Choroid plexus epithelial cell (primary cell): ENCODE measurements around the gene ACAT2.
"Not testable (repeated sequence)": the region's sequence is repeated elsewhere in the genome, so short reads cannot be mapped to it uniquely, and the experiment has no call there.

Experiments used
- DNase-seq: peaks from one replicate; pipeline ENCODE4 v3.0.0-alpha.2; 2010; ENCODE audit warnings: low read depth
- H3K4me3 ChIP-seq: 2 replicates; pipeline ENCODE4 v1.5.1; 2011; ENCODE audit warnings: low read depth, mild to moderate bottlenecking, control low read depth, low read length, moderate library complexity
- TF ChIP-seq, protein P1 (sequence below): conservative IDR thresholded peaks from 2 replicates; pipeline ENCODE4 v1.5.1; 2011; ENCODE audit warnings: low read depth, mild to moderate bottlenecking, control low read depth, inconsistent platforms, low read length, moderate library complexity

ACAT2 gene

DNA sequence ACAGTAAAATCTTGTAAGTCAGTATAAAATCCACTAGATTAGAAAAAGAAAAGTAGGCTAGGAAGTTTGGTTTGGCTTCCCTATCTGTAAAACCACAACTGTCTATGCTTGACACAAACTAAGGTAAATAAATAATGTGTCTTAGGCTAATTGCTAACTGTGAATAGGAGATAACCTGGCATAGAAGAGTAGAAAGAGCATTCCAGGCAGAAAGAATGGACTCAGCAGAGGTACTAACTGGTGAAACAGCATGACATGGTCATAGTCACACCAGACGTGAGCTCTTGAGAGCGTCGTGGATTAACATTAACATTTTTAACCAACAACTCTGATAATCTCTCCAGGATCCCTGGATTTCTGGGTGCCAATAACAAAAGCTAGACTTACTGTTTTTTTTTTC is 43.2 kb upstream of the ACAT2 start:
- no peak overlapping the region for H3K4me3 ChIP-seq
- TF ChIP-seq, protein P1, sequence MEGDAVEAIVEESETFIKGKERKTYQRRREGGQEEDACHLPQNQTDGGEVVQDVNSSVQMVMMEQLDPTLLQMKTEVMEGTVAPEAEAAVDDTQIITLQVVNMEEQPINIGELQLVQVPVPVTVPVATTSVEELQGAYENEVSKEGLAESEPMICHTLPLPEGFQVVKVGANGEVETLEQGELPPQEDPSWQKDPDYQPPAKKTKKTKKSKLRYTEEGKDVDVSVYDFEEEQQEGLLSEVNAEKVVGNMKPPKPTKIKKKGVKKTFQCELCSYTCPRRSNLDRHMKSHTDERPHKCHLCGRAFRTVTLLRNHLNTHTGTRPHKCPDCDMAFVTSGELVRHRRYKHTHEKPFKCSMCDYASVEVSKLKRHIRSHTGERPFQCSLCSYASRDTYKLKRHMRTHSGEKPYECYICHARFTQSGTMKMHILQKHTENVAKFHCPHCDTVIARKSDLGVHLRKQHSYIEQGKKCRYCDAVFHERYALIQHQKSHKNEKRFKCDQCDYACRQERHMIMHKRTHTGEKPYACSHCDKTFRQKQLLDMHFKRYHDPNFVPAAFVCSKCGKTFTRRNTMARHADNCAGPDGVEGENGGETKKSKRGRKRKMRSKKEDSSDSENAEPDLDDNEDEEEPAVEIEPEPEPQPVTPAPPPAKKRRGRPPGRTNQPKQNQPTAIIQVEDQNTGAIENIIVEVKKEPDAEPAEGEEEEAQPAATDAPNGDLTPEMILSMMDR = no peak
- no peak for DNase-seq

DNA sequence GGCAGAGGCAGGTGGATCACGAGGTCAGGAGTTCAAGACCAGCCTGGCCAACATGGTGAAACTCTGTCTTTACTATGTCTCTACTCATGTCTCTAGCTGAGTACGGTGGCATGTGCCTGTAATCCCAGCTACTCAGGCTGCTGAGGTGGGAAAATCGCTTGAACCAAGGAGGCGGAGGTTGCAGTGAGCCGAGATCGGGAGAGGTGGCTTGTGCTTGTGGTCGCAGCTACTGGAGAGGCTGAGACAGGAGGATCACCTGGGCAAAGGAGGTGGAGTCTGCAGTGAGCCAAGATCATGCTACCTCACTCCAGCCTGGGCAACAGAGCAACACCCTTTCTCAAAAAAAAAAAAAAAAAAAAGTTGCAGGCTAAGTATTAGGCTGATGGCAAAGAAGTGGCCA is 42.6 kb upstream of the ACAT2 start:
- DNase-seq = no peak
- TF ChIP-seq, protein P1 = no peak
- no peak overlapping the region for H3K4me3 ChIP-seq

DNA sequence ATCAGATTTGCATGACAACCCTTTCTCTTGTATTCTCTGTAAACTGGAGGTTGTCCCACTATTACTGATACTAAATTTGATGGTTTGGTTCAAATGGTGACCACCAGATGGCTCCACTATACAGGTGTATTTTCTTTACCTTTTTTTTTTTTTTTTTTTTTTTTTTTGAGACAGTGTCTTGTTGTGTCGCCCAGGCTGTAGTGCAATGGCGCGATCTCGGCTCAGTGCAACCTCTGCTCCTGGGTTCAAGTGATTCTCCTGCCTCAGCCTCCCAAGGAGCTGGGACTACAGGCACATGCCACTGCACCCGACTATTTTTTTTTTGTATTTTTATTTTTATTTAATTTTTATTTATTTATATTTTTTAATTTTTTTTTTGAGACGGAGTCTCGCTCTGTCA is 41.1 kb upstream of the ACAT2 start:
- H3K4me3 ChIP-seq = no peak overlapping the region
- TF ChIP-seq, protein P1 = peak; percentile 45
- peak; percentile 56 for DNase-seq

DNA sequence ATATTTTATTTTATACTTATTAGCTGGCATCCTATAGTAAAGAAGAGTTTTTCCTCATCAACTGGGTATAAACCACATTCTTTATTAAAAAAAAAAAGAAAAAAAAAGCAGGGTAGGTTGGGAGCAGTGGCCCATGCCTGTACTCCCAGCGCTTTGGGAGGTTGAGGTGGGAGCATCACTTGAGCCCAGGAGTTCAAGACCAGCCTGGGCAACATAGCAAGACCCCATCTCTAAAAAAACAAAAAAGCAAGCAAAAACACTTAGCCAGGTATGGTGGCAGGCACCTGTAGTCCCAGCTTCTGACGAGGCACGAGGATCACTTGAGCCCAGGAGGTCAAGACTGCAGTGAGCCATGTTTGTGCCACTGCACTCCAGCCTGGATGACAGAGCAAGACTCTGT is 39.9 kb upstream of the ACAT2 start:
- H3K4me3 ChIP-seq, DNase-seq: not testable (repeated sequence)

DNA sequence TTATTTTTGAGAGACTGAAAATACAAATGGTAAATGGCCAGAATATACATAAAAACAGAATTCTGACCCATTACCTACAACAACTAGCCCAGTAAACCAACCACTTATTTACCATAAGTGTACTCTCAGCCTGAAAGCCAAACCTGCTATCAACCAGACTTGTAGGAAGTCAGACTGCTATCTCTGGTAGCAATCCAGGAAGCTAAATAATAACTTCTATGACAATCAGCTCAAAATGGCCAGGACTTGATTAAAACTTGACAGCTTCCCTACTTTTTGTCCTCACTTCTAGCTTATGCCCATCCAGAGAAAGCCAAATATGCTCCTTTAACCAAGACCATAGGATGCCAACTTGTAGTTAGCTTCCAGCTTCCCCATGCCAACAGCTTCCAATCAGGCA is 39.2 kb upstream of the ACAT2 start:
- H3K4me3 ChIP-seq = no peak overlapping the region
- TF ChIP-seq, protein P1 = no peak
- no peak for DNase-seq

DNA sequence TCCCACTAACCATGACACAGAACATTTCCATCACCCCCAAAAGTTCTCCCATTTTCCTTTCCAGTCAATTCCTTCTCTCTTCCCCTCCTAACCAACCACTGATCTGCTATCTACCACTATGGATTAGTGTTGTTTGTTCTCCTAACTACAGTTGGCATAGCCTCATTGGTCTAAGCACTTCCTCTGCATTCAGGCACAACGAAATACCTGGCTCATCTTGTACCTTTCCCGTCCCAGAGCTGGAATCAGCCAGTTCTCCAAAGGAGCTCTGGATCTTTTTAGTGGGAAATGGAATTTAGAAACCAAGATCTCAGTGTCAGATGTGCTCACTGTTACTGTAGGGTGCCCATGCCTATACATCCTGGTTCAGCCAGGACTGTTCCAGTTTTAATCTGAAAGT is 38.6 kb upstream of the ACAT2 start:
- TF ChIP-seq, protein P1 = no peak
- DNase-seq = no peak
- no peak overlapping the region for H3K4me3 ChIP-seq

DNA sequence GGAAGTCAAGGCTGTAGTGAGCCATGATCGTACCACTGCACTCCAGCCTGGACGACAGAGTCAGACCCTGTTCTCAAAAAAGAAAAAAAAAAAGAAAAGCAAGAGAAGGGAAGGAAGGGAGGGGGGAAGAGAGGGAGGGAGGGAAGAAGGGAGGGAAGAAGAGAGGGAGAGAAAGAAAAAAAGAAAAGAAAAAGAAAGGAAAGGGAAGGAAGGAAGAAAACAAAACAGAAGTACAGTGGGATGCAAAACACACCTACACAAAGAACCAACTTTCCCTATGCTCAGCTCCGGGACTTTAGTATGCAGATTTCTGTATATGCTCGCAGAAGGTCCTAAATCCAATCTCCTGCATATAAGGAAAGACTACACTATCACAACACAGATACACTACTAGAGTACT is 37.1 kb upstream of the ACAT2 start:
- no peak overlapping the region for H3K4me3 ChIP-seq
- no peak for DNase-seq
- TF ChIP-seq, protein P1 = no peak

DNA sequence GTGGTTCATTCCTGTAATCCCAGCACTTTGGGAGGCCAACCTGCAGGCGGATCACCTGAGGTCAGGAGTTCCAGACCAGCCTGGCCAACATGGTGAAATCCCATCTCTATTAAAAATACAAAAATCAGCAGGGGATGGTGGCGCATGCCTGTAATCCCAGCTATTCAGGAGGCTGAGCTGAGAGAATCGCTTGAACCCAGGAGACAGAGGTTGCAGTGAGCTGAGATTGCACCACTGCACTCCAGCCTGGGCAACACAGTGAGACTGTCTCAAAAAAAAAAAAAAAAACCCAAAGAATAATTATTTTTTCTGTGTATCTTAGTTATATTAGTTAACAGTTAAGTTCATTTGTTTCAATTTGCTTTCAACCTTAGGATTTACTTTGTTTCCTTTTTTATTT is 36.6 kb upstream of the ACAT2 start:
- not testable (repeated sequence) for H3K4me3 ChIP-seq, DNase-seq
